HG03039 (cell line): ENCODE data around the gene SIAH1.
"Not testable (repeated sequence)": the region's sequence is repeated elsewhere in the genome, so short reads cannot be mapped to it uniquely, and the experiment has no call there.

ENCODE experiments used
- ATAC-seq: cut with Tn5 transposase; IDR thresholded peaks from one replicate; pipeline ENCODE4 v1.9.1; 2021; ENCODE audit warnings: mild to moderate bottlenecking, moderate library complexity; ENCODE audit not compliant: unreplicated experiment

SIAH1 gene

DNA sequence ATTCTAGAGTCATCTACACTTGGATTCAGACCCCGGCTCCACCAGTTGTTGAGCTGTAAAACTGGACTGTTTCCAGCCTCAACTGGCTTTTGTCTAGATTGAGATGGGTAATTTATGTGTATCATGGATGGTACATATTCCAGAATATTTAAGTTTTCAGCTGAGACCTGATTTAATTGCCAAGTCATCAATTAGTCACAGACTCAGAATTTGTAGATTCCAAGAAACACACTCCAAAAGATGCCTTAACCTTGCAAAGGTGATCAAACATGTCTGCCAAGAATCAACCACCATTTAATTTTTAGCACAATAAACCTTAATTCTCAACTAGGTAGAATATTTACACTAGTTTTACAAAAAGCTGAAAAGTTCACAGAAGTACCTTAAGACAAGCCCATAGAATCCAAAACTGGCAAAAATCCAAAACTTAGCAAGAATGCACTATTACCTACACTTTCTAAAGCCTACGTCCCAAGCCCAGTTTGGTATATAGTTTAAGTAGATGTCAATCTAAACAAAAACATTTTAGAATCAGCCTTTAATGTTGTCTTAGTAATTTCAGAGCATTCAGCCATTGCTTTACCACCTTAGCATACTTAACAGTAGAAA, 17.7 kb downstream of the SIAH1 start:
- ATAC-seq: no peak

DNA sequence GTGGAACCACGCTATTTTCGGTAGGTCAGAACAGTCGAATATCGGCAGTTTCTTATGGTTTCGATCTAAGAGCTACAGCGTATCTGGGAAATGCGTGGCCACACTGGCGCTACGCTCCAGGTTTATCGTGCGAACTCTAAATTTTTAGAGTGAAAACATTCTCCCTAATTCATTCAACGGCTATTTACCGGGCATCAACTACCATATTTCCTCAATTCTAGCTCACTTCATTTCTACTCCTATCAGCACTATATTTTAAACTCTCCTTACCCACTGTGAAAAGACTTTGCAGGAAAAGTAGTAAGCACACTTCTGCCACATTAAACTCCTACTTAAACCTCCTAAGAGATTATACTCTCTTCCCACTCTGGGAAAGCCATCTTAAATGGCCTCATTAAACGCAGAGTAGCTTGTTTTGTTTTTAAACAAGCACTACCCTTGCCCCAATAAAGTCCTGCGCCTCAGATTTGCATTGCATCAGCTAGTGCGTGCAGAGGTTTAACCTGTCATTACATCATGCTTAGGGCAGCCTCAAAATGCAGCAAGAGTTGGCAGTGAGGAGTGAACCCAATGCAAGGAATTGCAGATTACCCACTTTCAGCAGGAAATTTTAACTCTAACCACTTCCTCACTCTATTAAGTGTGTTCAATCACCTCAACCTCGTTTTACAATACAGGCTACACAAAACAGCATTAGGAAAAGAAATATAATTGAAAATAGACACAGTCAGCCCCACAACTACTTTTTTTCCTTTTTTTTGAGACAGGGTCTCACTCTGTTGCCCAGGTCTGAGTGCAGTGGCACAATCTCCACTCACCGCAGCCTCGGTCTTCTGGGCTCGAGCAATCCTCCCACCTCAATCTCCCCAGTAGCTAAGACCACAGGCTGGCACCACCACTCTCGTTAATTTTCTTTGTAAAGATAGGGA, 18.8 kb downstream of the SIAH1 start:
- ATAC-seq: peak; percentile 57

DNA sequence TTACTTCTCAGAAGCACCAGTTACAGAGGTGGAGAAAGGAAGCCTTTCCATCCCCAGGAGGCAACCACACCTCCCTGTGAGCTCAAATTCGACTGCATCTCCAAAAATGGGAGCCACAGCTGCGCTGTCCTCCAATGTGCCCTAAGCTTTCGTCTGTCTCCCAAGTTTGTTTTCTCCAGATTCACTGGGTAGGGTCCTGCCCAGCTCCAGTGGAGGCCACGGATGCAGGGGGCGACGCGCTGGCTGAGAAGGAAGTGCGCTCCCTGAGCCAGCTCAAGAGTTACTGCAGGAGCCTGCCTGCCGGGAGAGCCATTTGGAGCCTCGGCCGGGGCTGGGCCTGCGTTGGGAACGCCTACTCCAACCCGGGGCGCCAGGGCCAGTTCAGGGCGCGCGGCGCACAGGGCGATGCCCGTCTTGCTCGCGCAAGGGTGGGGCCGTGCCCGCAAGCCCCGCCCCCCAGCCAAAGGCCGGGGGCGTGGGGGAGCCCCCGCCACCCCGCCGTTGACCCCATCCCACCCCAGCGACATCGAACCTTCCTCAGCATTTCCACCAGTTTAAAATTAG, 19.5 kb downstream of the SIAH1 start:
- ATAC-seq: peak; percentile 89

DNA sequence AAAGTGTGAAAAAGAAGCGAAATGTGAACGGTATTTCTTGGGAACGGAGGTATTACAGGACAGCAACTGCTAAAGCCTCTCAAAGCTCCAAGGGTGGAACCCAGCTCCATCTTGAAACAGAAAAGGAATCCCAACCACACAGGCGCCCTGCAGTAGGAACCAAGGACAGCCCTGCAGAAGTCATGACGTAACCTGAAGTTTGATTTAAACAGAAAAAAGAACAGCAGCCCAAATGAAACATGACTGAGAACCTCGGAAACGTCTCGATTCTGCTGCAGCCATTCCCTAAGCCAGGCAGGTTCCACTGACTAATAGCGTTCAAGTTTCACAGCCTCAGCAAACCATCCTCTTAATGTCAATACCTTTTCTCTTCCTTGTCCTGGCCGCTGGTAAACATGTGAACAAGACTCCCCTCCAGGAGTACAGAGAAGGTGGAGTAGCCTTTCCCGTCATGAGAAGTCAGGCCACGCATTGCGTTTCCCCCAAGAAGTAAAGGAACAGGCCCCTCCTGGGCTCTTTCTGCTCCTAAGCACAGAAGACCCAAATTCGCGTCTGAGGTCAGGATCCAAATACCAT, 20.1 kb downstream of the SIAH1 start:
- no peak for ATAC-seq

DNA sequence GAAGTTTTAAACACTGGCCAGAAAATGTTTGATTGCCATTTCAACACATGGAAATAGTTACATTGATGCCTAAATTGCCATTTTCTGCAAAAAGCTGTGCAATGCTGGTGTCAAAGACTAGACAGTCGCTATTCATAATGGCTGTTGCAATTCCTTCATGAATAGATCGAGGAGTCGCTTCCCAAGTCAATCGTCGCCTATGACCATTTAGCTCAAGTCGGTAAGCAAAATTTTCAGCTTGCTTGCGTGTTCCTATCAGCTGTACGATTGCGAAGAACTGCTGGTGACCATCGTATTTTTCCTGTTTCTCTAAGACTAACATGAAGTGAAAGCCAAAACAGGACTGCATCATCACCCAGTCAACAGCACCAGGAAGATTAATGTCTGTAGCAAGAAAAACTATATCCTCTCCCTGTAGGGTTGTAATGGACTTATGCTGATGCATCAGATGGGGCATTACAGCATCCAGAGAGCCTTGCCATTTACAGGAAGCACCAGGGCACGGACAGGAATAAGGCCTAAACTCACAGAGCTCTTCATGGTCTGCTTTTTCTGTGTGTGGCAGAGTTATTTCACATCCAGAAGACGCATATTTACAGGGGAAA, 23.6 kb downstream of the SIAH1 start:
- no peak for ATAC-seq

DNA sequence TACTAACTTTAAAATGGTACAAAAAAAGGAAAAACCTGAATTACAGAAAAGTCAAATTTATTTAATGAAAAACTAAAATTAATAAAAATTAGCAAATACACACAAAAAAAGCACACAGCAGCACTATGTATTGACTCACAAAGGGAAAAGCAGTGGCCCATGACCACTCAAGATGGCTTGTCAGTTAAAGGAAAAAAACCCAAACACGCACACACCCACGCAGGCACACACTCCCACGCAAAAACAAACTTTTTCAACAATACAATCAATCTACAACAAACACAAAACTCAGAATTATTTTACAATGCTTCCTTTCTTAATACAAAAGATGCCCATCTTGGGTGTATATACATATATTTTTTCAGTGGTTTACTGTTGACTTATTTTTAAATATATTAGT, 24.2 kb downstream of the SIAH1 start:
- ATAC-seq: no peak

DNA sequence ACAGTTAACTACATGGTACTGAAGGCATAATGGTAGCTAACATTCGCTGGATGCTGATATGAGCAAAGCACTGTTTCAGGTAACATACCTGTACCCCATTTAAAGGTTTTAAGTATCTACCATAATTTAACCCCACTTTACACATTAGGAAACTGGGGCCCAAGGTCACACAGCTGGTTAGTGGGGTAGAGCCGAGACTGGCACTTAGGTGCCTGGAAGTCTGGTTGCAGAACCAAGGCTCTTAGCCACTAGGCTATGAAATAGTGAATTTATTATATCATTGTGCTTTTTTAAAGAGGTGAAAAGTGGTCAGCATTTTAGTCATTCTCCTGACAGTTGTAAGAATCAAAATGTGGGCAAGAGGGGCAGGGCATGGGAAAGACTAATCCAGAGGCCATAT, 25.2 kb downstream of the SIAH1 start:
- ATAC-seq: no peak

DNA sequence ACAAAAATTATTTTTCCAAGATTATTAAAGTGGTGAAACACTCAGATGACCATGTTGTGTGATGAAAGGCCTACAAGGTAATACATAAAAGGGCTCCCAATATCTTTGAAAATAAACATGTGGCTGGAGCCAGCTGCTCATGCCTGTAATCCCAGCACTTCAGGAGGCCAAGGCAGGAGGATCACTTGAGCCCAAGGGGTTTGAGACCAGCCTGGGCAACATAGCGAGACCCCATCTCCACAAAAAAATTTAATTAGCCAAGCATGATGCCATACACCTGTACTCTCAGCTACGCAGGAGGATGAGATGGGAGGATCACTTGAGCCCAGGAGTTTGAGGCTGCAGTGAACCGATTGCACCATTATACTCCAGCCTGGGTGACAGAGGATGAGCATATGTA, 26.8 kb downstream of the SIAH1 start:
- ATAC-seq: no peak

DNA sequence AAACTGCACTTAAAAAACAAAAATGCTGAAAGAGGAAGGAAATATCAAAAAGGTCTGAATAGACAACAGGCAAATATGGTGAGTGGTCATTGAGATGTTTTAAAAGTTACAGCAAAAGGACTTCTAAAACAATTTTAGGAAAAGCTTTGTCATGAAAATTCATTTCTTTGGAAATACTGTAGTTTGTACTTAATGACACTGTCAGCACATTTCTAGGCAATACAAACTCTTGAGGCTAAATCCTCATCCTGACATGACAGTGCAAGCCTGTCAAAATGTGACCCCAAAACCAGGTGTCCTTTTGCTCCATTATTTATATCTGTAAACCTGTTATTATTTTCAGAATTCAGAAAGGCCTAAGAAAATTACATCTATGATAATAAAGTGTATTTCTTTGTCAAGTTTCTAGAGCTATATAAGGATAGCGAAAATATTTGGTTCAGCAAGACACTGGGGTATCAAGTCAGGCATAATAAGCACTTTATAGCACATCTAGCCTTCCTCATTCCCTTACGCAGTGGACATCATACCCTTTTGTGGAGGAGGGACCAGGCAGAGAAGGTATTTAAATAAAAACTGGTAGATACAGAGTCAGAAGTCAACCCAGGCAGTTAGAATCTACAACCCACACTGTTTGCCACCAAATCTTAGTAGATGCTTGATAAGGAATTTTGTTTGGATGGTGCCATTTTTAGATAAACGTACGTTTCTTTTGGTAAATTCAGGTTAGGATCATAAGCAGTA, 28.4 kb downstream of the SIAH1 start:
- no peak for ATAC-seq

DNA sequence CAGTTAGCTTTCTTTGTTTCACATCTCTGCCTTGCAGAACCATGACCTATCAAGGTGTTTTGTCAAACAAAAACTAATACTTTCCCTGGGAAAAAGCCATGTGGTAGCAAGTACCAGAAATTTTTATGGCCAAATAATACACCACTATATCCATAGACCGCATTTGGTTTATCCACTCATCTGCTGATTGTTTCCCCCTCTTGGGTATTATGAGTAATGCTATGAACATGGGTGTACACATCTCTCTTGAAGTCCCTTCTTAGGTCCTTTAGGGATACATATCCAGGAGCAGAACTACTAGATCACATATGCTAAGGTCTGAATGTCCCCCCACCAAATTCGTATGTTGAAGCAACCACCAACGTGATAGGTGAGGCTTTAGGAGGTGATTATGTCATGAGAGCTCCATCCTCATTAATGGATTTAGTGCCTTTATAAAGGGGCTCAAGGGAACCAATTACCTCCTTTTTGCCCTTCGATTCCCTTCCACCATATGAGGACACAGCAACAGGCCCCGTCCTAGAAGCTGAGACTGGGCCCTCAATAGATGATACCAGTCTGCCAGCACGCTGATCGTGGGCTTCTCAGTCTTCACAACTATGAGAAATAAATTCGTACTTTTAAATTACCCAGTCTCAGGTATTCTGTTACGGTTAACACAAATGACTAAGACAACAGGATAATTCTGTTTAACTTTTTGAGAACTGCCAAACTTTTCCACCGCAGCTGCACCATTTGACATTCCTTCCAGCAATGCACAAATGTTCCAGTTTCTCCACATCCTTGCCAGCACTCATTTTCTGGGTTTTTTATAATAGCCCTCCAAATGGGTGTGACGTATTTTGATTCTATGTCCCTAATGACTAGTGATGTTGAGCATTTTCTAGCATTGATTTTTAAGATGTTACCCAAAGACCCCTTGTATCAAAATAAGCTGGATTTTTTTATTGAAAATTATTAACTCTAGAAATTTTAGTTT, 30.0 kb downstream of the SIAH1 start:
- no peak for ATAC-seq

DNA sequence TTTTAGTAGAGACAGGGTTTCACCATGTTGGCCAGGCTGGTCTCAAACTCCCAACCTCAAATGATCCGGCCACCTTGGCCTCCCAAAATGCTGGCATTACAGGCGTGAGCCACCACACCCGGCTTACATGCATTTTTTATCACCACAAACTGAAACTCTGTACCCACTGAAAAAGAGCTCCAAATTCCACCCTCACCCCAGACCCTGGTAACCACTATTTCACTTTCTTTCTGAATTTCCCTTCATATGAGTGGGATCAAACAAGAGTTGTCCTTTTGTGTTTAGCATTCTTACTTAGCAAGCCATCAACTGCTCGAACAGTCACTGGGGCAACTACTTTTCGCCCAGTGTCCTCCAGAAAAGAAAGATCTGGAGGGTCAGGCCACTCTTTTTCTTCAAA, 30.8 kb downstream of the SIAH1 start:
- ATAC-seq: not testable (repeated sequence)

DNA sequence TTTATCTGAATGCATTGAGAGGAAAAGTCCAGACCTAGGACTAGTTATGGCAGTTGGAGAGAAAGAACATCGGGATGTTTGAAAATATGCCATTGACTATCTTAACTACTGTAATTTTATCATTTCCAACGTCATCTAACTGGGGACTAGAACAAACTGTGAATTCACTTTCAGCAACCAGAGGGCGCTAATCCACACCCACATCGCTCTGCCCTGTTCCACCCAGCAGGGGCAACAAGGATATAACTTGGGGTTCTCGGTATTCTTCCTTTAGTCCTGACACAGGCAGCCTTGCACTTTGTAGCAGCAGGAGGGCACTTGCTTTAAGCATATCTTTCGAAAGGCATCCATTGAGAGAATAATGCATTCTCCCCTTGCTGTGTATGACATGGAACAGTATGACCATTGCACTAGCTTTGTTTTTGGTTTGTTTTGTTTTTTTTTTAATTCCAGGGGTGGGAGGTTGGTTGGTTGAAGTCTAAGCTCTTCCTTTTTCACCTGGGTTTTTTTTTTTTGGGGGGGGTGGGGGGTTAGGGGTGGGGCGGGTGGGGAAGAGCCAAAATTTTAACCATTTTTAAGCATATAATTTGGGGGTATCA, 31.5 kb downstream of the SIAH1 start:
- peak; percentile 57 for ATAC-seq

DNA sequence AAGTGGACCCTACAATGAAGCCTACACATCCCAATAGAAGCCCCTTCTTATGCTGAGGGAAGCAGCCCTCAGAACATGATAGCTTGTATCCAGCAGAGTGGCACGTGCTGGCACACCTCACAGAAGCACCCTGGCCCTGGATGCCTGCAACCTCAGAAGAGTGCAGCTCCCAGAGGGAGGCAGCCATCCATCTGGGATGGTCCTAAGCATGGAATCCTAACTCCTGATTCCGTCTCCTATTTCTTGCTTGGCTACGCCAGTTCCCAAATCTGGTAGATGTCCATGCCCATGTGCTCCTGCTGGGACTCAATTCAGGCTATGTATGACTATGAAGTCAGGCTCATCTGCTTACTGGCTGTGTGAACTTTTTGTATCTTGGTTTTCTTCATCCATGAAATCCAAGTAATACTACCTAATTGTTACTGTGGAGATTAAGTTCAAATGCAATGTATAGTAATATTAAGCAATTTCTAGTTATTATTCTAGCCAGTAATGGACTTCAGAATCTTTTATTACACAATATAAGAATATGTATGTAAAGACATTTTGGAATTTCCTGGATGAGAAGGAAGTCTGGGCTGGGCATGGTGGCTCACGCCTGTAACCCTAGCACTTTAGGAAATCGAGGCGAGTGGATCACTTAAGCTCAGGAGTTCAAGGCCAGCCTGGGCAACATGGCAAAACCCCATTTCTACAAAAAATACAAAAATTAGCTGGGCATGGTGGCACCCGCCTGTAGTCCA, 32.4 kb downstream of the SIAH1 start:
- no peak for ATAC-seq

DNA sequence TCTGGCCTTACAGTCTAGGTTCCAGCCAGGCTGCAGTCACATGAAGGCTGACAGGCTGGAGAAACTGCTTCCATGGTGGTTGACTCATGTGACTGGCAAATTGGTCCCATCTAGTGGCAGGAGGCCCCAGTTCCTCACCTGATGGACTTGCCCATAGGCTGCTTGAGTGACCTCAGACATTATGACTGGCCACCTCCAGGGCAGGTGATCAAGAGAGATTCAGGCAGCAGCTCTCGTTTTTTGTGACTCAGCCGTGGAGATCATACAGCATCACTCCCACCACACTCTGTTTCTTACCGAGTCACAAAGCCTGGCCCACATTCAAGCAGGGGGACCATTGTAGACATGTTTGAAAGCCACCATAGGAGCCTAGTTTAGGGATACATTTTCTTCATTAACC, 34.5 kb downstream of the SIAH1 start:
- no peak for ATAC-seq

DNA sequence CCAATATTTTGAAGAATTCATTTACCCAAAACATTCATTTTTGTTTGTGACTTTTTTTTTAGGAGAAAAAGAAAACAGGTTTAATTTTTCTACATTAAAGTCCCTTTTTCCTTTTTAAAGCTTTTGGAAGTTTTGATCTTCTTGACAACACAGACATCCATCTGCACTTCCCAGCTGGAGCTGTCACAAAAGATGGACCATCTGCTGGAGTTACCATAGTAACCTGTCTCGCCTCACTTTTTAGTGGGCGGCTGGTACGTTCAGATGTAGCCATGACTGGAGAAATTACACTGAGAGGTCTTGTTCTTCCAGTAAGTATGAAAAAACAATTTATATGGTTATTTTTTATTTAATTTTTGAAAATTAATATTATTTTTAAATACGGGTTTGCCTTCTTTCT, 37.2 kb downstream of the SIAH1 start:
- ATAC-seq: no peak

DNA sequence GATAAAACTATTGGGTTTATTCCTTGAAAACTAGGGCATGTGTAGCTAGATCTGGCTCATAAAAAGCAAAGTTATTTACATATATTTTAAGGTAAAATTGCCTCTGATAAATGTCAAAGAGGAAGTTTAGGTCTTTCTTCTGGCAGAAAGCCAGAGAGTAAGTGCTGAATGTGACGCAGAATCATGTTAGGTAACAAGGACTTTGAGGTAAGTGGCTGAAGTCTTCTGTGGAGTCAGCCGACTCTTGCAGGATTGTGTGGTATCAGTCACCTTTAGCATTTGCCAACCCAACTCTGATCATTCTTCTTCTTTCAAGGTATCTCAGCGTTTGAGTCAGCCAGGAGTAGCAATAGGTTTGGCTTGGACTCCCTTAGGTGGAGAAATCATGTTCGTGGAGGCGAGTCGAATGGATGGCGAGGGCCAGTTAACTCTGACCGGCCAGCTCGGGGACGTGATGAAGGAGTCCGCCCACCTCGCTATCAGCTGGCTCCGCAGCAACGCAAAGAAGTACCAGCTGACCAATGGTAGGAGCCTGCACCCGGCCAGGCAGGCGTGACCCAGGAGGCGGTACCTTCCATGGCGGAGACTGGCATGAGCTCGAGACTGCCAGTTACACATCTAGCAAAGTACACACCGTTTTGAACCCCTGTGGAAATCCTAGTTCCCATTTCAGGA, 37.9 kb downstream of the SIAH1 start:
- ATAC-seq: no peak

DNA sequence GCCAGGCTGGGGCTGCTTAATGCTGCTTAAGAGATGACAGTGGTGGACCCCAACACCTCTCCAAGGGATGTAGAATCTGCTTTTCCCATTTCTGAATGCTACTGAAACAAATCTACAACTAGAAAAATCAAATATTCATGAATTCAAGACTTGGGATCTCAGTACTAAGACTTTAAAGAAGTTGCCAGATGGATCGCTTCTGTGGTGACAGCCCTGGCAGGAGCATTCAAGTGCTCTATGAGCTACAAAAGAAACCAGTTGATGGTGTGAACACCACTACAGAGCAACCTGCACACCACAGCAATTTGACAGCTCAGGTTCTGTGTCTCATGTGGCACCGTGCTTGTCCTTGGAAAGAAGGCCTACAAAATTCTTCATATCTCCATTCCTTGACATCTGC, 42.6 kb downstream of the SIAH1 start:
- no peak for ATAC-seq

DNA sequence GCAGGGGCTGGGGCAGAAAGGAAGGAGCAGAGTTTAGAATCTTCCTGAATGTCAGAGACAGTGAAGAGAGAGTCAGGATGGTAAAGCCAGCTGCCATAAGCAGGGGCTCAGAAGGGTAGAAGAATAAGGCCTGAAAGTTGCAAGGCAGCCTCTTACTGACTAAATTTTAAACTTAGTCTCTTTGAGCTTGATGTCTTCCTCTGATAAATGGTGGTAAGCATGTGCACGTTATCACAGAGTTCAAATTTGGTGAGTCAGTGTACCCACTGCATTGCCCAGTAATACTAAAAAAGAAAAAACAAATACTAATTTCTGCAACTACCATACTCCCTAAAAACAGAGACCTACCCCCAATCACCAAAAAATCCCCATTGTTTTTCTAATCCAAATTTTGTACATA, 45.2 kb downstream of the SIAH1 start:
- ATAC-seq: no peak
